Fibroblast of villous mesenchyme (primary cell): ENCODE data around the gene MYH3. TPM values are rescaled to one million over a fixed set of nuclear protein-coding genes. Genes with fewer than 3 reads are reported as not detected.

Source experiments
- DNase-seq: peaks from one replicate; pipeline ENCODE4 v3.0.0-alpha.2; 2010; ENCODE audit warnings: low read depth
- H3K4me3 ChIP-seq: 2 replicates; pipeline ENCODE4 v1.5.1; 2011; ENCODE audit warnings: low read depth, mild to moderate bottlenecking, low read length
- total RNA-seq: library from RNA; depleted of rRNA; stranded (reverse); fragments of >200 nt; gene quantifications from 2 replicates; pipeline ENCODE4 v1.2.3, GENCODE V29; 2012
- TF ChIP-seq, protein P1 (sequence below): IDR thresholded peaks from 2 replicates; pipeline ENCODE4 v1.5.1; 2012; ENCODE audit warnings: low read depth, mild to moderate bottlenecking, low read length; ENCODE audit not compliant: insufficient read depth

The MYH3 gene
- total RNA-seq, 1 donor: 0.43 TPM

DNA sequence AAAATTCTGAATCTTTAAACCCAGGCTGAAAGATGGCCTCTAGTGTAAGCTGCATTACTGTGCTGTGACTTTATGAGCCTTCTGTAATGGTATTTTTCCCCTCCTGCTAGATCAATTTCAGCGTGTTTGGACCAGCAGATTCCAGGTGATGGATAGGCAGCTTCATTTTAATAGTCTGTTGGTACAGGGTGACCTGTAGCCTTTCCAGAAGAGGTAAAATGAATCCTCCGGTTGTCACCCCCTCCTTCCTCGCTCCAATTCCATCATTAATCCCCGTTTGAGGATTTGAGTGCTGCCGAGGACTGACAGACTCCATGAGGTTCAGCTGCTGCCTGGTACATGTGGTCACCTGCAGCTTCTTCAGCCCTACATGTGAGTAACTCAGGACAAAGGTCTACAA, 48.9 kb downstream of the MYH3 start:
- TF ChIP-seq, protein P1, sequence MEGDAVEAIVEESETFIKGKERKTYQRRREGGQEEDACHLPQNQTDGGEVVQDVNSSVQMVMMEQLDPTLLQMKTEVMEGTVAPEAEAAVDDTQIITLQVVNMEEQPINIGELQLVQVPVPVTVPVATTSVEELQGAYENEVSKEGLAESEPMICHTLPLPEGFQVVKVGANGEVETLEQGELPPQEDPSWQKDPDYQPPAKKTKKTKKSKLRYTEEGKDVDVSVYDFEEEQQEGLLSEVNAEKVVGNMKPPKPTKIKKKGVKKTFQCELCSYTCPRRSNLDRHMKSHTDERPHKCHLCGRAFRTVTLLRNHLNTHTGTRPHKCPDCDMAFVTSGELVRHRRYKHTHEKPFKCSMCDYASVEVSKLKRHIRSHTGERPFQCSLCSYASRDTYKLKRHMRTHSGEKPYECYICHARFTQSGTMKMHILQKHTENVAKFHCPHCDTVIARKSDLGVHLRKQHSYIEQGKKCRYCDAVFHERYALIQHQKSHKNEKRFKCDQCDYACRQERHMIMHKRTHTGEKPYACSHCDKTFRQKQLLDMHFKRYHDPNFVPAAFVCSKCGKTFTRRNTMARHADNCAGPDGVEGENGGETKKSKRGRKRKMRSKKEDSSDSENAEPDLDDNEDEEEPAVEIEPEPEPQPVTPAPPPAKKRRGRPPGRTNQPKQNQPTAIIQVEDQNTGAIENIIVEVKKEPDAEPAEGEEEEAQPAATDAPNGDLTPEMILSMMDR: no peak

DNA sequence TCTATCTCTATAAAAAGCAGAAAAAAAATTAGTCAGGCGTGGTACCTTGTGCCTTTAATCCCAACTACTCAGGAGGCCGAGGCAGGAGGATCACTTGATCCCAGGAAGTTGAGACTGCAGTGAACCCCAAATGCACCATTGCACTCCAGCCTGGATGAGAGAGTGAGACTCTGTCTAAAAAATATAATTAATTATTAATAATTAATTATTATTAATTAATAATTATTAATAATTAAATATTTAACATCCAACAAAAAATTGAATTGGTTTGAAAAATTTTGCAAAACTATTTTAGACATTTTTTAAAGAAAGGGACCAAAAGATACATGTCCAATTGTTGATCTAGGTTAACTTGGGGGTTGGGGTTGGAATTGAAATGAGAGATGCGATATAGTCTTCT, 51.0 kb downstream of the MYH3 start:
- DNase-seq: no peak
- TF ChIP-seq, protein P1: no peak
- no peak overlapping the region for H3K4me3 ChIP-seq

More for the DNA sequence above, 48.9 kb downstream of the MYH3 start:
- H3K4me3 ChIP-seq: no peak overlapping the region
- DNase-seq: no peak

- TF ChIP-seq, protein P1: no peak
- no peak overlapping the region for H3K4me3 ChIP-seq
- DNase-seq: no peak
Measured at GRCh38 chr17:10605221-10605783, 51.8 kb downstream of the MYH3 start.

GRCh38 chr17:10604521-10604920, 52.6 kb downstream of the MYH3 start:
- DNase-seq: no peak
- no peak overlapping the region for H3K4me3 ChIP-seq
- TF ChIP-seq, protein P1: no peak

- TF ChIP-seq, protein P1: no peak
- DNase-seq: no peak
- no peak overlapping the region for H3K4me3 ChIP-seq
Measured at GRCh38 chr17:10603931-10604330, 53.2 kb downstream of the MYH3 start.

GRCh38 chr17:10600571-10600970, 56.5 kb downstream of the MYH3 start:
- TF ChIP-seq, protein P1: no peak
- no peak overlapping the region for H3K4me3 ChIP-seq
- DNase-seq: no peak

DNA sequence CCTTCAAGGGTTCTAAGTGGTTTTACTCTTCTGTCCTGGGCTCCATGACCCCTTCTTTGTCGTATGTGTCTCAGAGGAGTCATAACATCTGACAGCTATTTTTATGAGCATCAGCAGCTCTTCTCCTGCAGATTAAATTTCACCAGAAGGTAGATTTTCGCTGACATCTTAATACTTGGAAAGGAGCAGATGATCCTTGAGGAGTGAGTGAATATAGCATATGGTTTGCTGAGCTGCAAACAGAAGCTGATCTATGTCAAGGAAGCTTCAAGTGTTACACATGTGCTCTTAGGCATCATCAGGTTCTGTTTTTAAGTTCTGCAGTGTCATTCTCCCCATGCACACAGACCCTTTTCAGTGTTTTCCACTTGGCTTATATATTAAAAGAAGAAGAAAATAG, 58.5 kb downstream of the MYH3 start:
- TF ChIP-seq, protein P1: no peak
- H3K4me3 ChIP-seq: no peak overlapping the region
- DNase-seq: no peak
